HG03469 (cell line): Measurements from ENCODE around the gene ROR1.

ENCODE experiments used
- ATAC-seq: cut with Tn5 transposase; IDR thresholded peaks from one replicate; pipeline ENCODE4 v1.9.1; 2021; ENCODE audit warnings: mild to moderate bottlenecking, moderate library complexity, moderate number of reproducible peaks; ENCODE audit not compliant: unreplicated experiment

ROR1 gene

DNA sequence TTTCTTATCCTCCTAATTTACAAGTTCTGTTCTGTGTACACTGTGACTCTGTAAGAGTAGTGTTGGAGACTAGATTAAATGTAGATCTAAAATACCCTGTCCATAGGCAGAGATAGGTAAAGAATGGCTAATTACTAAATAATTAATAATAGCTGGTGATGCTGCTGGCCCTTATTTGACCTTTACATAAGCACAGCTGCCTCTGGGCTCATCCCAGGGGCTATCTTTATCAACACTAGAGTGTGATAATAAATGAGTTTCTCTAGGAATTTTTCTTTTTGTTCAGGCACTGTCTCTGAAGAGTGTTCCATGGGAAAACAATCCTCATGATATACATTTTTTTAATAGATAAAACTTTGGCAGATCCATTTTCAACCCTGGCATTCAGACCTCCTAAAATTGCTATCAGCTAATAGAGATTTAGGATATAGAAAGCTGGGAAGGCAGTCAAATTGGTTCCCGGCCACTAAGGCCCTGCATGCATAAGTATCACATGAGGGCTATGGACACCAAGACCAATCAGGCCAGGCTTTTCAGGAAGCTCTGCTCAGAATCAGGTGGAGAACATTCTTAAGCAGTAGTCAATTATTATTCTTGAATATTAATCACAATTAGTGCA is 107.2 kb downstream of the ROR1 start:
- no peak for ATAC-seq

DNA sequence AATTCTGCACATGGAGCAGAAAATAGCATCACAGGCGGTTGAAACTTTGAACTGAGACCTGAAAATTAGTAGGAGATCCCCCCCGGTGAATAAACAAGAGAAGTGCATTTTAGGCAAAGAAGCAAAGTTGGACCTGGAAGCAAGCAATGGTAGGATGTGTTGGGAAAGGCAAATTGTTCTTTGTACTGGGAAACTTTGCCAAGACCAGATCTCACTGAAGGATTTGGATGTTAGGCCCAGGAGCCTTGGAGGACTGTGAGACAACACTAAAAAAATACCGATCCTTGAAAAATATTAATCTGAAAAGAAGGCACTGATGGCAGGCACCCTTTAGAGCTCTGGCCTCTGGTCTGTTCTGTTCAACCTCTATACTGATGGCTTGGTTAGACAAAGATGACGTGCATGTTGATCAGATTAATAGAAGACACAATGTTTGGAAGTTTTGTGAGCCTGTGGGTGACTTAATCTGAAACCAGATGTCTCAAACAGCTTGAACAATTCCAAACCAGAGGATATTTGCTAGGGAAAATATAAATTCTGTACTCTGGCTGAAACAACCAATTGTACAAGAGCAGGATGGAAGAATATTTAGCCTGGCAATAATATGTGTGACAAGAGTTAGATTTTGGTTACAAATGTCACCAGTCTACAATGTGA is 108.4 kb downstream of the ROR1 start:
- no peak for ATAC-seq

DNA sequence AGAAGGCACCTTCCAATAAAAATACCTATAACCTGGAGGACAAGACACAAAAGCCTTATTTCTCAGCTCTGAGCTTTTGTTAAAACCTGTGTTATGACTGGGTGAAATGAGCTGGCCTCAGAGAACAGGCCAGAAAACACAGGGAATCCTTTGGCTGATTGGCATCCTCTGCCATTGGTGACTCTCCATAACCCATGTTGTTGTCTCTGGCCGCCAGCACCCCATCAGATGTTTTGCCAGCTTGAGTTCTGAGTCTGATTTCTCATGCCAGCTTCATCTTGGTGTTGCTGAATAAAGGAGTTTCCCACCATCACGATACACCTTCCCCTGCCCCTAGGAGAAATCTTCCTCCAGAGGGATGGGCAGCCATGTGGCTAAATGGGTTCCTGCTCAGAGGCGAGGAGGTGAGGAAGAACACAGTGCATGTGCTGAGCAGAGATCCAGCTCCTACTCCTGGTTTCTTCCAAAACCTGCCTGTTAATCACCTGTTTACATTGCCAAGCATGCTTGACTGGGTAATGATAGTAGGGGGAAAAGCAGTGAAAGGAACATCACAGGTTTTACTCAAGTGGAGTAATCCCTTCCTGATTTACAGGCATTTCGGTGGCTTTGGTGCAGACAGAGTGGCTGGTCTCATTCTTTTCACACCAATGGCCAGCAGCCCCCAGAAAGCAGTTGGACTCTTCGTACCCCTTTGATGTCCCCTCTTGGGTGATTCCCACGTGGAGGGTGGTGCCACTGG is 109.8 kb downstream of the ROR1 start:
- ATAC-seq: no peak

- ATAC-seq: no peak
Measured at GRCh38 chr1:63884486-63884885, 110.7 kb downstream of the ROR1 start.

GRCh38 chr1:63885899-63886298 is 112.1 kb downstream of the ROR1 start:
- ATAC-seq: no peak

GRCh38 chr1:63886340-63886739 is 112.5 kb downstream of the ROR1 start:
- no peak for ATAC-seq

DNA sequence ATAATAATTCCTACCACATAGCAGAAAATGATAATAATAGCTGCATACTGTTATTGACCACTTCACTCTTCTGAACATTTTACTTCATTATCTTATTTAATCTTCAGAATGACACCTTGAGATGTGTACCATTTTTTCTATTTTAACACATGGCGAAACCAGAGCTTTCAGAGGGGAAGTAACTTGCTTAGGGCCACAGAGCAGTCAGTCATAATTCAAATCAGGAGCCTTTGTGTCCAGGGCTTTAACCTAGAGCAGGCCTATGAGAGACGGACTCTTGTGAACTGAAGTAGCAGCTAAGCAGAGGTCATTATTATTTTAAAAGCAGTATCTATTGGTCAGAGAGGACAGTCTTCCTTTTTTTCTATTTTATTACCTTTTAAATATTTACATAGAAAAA is 114.0 kb downstream of the ROR1 start:
- ATAC-seq: no peak

- no peak for ATAC-seq
Measured at GRCh38 chr1:63888984-63889383, 115.2 kb downstream of the ROR1 start.

DNA sequence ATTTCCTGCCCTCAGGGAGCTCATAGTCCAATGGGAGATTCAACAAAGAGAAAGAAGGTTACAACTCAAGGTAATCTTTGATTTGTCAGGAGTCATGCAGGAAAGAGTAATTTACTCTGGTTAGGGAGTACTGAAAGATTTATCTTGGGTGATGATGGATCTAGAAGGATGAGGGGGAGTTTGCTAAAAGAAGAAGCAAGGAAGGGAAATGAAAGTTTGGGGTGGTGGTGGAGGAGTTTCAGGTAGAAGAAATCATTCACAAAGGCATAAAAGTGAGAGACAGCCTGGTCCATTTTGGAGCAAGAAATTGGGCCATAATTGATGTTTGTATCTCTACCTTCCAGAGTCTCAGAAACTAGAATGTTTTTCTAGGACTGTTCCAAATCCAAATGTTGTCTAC is 116.7 kb downstream of the ROR1 start:
- no peak for ATAC-seq

GRCh38 chr1:63891060-63891690 is 117.4 kb downstream of the ROR1 start:
- ATAC-seq: no peak

GRCh38 chr1:63892632-63893395 is 119.0 kb downstream of the ROR1 start:
- ATAC-seq: peak; percentile 98

- no peak for ATAC-seq
Measured at GRCh38 chr1:63893976-63894375, 120.2 kb downstream of the ROR1 start.

DNA sequence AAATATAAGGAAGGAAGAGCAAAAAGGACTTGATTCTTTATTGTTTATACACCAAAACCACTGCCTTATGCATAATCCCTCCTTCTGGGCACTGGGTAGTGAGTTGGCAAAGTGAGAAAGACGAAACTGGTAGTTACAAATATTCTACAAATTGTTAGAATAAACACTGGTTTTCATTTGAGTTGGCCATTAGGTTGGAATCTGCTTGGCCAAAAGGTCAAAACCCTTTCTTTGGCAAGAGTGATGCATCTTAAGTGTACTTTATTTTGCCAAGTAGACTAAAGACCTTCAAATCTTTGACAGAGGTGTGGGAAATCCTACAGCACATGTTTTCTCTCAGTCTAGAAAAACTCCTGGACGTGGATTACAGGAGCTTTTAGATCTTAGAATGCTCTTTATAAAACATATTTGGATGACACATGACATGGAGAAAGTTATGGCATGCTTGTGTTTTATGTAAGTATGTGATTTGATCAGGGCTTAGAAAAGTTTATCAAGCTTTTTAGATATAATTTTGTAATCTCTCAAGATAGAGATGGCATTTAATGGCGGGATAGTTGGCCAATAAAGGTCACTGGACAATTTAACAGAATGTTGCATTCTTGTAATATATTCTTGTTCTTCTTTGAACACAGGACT is 120.9 kb downstream of the ROR1 start:
- no peak for ATAC-seq

DNA sequence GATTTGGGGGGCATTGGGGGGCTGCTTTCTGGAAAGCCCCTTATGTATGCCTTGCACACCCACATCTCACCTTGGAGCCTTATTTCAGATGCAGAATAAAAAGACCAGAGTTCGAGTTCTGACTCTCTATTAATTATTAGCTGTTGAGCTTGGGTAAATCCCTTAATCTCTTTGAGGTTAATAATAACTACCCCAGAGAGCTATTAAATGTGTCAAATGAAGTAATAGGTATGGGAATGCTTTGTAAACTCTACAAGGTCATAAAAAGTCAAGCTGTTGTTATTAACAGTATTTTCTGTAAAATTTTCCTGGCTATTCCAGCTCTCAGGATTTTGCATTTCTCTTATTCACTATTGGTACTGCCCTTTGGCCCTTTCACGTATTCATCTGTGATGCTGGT is 122.9 kb downstream of the ROR1 start:
- ATAC-seq: no peak

GRCh38 chr1:63898428-63899196 is 124.8 kb downstream of the ROR1 start:
- no peak for ATAC-seq

DNA sequence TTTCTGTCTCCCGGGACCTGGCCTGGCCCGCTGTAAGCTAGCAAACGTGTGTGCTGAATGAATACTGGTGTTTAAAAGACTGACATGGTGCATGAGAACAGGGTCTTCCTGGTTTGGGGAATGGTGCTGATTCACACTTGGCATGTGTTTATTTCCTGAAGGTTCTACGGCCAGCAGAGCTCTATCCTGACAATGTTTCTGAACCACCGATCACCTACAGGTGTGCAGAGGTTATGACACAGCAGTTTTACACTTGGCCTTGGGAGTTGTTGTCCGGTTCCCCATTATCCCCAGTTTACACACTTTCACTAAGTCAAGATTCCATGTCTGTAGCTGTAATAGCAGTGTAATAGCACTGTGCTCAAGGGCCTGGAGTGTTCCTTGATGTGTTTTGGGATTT is 127.3 kb downstream of the ROR1 start:
- ATAC-seq: no peak

DNA sequence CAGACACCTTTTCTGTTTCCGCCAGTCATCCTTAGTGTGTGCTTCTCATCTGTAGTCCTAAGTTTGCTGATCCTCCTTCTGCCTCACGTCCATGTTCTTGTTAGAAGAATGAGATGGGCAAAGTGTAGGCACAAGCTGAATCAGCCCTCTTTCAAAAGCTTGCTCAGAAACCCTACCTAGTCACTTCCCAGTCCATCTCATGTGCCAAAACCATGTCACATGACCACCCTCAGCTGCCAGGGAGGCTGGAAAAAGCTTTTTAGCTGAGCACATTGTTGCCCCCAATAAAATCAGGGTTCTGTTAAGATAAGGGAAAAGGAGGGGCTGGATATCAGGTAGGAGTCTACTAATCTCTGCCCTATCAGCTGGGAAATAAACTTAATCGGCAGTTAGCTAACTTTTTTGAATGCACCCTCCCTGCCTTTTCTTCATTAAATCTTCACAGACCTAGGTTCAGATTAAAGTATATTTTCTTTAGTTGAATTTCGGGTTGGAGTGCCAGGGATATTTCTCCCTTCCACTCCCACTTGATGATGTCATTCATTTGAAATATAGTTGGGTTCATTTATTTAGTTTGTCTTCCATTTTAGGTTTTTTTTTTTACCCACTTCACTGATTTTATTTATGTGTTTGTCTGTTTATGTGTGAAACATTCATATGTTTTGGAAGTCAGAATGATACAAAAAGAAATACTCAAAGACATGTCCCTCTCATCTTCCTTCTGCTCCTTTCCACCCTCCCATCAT is 129.2 kb downstream of the ROR1 start:
- no peak for ATAC-seq

DNA sequence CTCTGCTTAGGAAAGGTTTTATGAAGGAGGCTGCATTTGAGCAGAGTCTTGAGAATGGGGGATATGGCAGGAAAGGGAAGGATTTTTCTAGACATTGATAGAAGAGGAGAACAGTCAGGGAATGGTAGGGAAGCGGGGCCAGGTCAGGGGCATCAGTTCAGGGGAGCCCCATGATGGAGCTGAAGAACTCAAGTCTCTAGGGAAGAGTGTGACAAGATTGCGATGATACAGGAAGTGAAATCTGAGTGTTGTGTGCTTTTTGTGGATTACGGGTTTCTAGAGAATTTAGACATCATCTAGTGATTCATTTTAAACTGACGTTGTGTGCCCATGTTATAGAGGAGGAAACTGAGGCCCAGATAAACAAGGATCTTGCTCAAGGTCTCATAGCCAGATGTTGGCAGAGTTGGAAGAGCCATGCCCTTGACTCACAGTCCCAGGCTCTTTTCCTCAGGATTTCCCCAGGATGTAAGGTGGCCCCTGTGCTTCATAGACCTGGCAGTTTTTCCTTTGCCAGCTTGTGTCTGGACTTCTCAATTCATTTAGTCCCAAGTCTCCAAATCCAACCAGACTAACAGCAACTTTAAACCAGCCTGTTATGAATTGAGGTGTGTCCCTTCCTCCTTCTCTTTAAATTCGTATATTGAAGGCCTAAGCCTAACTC is 130.3 kb downstream of the ROR1 start:
- no peak for ATAC-seq

DNA sequence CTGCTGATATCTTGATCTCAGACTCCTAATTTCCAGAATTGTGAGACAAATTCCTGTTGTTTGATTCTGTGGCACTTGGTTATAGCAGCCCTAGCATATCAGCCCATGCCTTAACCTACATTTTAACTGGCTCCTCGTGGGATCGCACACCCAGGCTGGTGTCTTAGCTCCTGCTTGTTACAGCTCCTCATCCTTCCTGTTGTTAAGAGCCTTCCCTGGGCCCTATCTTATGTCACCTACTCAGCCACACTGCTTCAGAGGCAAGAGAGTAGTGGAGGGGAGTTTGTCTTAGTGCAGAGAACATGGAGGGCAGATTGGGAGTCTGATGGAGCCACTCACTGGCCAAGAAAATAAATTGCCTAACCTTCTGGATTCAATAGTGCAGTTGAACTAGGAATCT is 131.0 kb downstream of the ROR1 start:
- ATAC-seq: no peak
